ENCODE results near the gene RPL26.

Gene RPL26

DNA sequence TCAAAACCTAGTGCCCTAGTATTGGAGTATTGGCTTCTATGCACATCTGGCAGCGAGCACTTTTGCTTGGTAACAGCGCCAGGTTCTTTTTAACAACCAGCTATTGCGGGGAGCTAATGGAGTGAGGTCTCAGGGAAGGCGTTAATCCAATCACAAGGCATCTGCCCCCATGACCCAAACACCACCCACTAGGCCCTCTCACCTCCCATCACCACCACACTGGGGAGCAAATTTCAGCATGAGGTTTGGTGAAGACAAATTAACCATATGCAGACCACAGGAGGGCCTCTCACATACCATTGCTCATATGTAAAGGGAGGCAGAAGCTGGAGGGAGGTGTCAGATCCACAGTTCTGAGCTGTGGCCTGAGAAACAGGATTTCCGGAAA is 44.2 kb downstream of the RPL26 start:
- Histone ChIP-seq H3K4me3 (ENCODE audit: low read length) (no peak overlapping the region), H3K27ac (ENCODE audit: low read depth, low read length) (no peak overlapping the region), H4K20me1 (ENCODE audit: control insufficient read depth, insufficient read depth, low read depth, low read length) (no peaks in the 10 kb centered on the region), H3K79me2 (ENCODE audit: control insufficient read depth, low read length) (no peaks in the 10 kb centered on the region), H3F3A (ENCODE audit: control insufficient read depth, insufficient read depth) (no peaks in the 10 kb centered on the region), H3K9me3 (ENCODE audit: control insufficient read depth, insufficient read depth, low read length) (no peaks in the 10 kb centered on the region), H3K4me1 (ENCODE audit: control insufficient read depth, low read length) (no peaks in the 10 kb centered on the region), H3K27me3 (ENCODE audit: control insufficient read depth, low read length) (peaks cover 7% of the 10 kb centered on the region; the same call in 1 of the 2 replicates), H3K4me2 (ENCODE audit: low read length) (no peak overlapping the region), H3K9me2 (replicated peaks; ENCODE audit: control insufficient read depth, low read length) (no peaks in the 10 kb centered on the region), H3K36me3 (ENCODE audit: control insufficient read depth, low read length) (no peaks in the 10 kb centered on the region)
- no peak for TF ChIP-seq EZH2phosphoT487 (IDR thresholded peaks at IDR 0.05; ENCODE audit: borderline replicate concordance, low read length)
- TF ChIP-seq, protein P1, sequence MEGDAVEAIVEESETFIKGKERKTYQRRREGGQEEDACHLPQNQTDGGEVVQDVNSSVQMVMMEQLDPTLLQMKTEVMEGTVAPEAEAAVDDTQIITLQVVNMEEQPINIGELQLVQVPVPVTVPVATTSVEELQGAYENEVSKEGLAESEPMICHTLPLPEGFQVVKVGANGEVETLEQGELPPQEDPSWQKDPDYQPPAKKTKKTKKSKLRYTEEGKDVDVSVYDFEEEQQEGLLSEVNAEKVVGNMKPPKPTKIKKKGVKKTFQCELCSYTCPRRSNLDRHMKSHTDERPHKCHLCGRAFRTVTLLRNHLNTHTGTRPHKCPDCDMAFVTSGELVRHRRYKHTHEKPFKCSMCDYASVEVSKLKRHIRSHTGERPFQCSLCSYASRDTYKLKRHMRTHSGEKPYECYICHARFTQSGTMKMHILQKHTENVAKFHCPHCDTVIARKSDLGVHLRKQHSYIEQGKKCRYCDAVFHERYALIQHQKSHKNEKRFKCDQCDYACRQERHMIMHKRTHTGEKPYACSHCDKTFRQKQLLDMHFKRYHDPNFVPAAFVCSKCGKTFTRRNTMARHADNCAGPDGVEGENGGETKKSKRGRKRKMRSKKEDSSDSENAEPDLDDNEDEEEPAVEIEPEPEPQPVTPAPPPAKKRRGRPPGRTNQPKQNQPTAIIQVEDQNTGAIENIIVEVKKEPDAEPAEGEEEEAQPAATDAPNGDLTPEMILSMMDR (IDR thresholded peaks at IDR 0.05; ENCODE audit: low read depth, low read length, poor library complexity, severe bottlenecking) = no peak

DNA sequence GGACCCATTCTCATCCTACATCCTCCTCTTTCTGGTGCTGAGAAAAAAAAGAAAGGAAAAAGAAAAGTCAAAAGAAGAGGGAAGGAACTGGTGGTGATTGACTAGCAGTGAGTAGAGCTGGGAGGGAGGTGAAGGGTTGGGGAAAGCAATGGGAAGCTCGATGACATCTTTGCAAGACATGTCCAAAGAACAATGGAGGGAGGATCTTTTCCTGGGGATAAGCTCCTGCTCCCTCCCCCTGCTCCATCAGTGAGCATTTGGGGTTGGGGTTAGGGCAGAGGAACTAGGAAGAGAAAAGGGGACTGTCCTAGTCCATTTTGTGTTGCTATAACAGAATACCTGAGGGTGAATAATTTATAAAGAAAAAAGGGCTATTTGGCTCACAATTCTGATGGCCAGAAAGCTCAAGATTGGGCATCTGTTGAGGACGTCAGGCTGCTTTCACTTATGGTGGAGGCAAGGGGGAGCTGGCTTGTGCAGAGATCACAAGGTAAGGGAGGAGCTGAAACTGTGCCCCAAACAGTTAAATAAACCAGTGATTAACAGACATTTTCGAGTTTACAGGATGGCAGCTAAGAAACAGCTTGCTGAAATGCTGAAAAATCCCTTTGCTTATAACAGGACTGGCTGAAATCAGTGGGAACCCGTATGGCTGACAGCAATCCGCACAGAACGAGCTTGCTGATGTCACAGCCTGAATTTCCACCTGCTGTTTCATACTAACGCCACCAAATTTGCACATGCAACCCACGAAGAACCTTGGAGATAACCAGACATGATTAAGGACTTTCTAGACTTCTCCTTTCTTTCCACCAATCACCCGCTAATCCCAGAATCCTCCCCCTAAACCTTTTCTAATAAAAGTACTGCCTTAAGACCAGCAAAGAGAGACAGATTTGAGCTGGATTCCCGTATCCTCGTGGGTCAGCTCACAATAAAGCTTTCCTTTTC is 44.9 kb downstream of the RPL26 start:
- no peaks in the 10 kb centered on the region for H3K9me3 ChIP-seq (ENCODE audit: control insufficient read depth, insufficient read depth, low read length)
- no peaks in the 10 kb centered on the region for H3K9me2 ChIP-seq (replicated peaks; ENCODE audit: control insufficient read depth, low read length)
- H3K4me3 ChIP-seq (ENCODE audit: low read length) = no peak overlapping the region
- H3K27ac ChIP-seq (ENCODE audit: low read depth, low read length) = no peak overlapping the region
- no peaks in the 10 kb centered on the region for H3K79me2 ChIP-seq (ENCODE audit: control insufficient read depth, low read length)
- H4K20me1 ChIP-seq (ENCODE audit: control insufficient read depth, insufficient read depth, low read depth, low read length) = no peaks in the 10 kb centered on the region
- H3F3A ChIP-seq (ENCODE audit: control insufficient read depth, insufficient read depth) = no peaks in the 10 kb centered on the region
- TF ChIP-seq EZH2phosphoT487 (IDR thresholded peaks at IDR 0.05; ENCODE audit: borderline replicate concordance, low read length) = no peak
- TF ChIP-seq, protein P1 (IDR thresholded peaks at IDR 0.05; ENCODE audit: low read depth, low read length, poor library complexity, severe bottlenecking) = no peak
- no peak overlapping the region for H3K4me2 ChIP-seq (ENCODE audit: low read length)
- H3K27me3 ChIP-seq (ENCODE audit: control insufficient read depth, low read length) = peaks cover 7% of the 10 kb centered on the region; the same call in 1 of the 2 replicates
- H3K4me1 ChIP-seq (ENCODE audit: control insufficient read depth, low read length) = no peaks in the 10 kb centered on the region
- no peaks in the 10 kb centered on the region for H3K36me3 ChIP-seq (ENCODE audit: control insufficient read depth, low read length)

DNA sequence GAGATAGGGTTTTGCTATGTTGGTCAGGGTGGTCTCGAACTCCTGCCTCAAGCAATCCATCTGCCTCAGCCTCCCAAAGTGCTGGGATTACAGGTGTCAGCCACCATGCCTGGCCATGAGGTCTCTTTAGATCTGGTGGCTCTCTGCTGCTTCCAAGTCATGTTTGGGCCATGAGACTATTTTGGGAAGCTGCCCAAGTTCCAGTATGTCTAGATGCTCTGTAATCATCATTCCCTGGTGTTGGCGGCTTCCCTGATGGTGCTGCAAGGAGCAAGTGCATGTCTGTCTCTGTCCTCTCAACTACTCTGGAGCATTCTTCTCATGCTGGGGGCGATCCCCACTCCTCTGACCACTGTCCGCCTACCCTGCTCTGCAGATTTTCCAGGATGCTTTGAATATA is 49.7 kb downstream of the RPL26 start:
- Histone ChIP-seq H3F3A (ENCODE audit: control insufficient read depth, insufficient read depth) (no peaks in the 10 kb centered on the region), H3K79me2 (ENCODE audit: control insufficient read depth, low read length) (no peaks in the 10 kb centered on the region), H3K9me2 (replicated peaks; ENCODE audit: control insufficient read depth, low read length) (no peaks in the 10 kb centered on the region), H3K9me3 (ENCODE audit: control insufficient read depth, insufficient read depth, low read length) (no peaks in the 10 kb centered on the region), H3K4me1 (ENCODE audit: control insufficient read depth, low read length) (no peaks in the 10 kb centered on the region), H3K27ac (ENCODE audit: low read depth, low read length) (no peak overlapping the region), H3K36me3 (ENCODE audit: control insufficient read depth, low read length) (no peaks in the 10 kb centered on the region), H3K27me3 (ENCODE audit: control insufficient read depth, low read length) (peaks cover 2% of the 10 kb centered on the region; the same call in 1 of the 2 replicates), H3K4me3 (ENCODE audit: low read length) (no peak overlapping the region), H3K4me2 (ENCODE audit: low read length) (no peak overlapping the region), H4K20me1 (ENCODE audit: control insufficient read depth, insufficient read depth, low read depth, low read length) (no peaks in the 10 kb centered on the region)
- TF ChIP-seq EZH2phosphoT487 (IDR thresholded peaks at IDR 0.05; ENCODE audit: borderline replicate concordance, low read length) = no peak
- TF ChIP-seq, protein P1 (IDR thresholded peaks at IDR 0.05; ENCODE audit: low read depth, low read length, poor library complexity, severe bottlenecking) = no peak
